HUES48 (cell line): ENCODE measurements around the gene HDAC4.

Experiments used
- H3K27ac ChIP-seq: one replicate; pipeline ENCODE4 v1.7.0; 2013; ENCODE audit warnings: low read depth, low read length, inconsistent platforms
- H3K27me3 ChIP-seq: 2 replicates; pipeline ENCODE4 v1.6.1; 2013; ENCODE audit warnings: mild to moderate bottlenecking, low read length; ENCODE audit not compliant: control insufficient read depth, insufficient read depth
- H3K36me3 ChIP-seq: 2 replicates; pipeline ENCODE4 v1.6.1; 2013; ENCODE audit warnings: low read length; ENCODE audit not compliant: control insufficient read depth, insufficient read depth
- H3K4me1 ChIP-seq: 2 replicates; pipeline ENCODE4 v1.6.1; 2013; ENCODE audit warnings: mild to moderate bottlenecking, low read length; ENCODE audit not compliant: control insufficient read depth, insufficient read depth
- H3K4me3 ChIP-seq: 2 replicates; pipeline ENCODE4 v1.5.1; 2013; ENCODE audit warnings: mild to moderate bottlenecking, low read depth, low read length
- H3K9ac ChIP-seq: 2 replicates; pipeline ENCODE4 v1.6.1; 2013; ENCODE audit warnings: mild to moderate bottlenecking, low read depth, low read length, moderate library complexity
- H3K9me3 ChIP-seq: 2 replicates; pipeline ENCODE4 v1.6.1; 2013; ENCODE audit warnings: low read length; ENCODE audit not compliant: control insufficient read depth, insufficient read depth

The HDAC4 gene

DNA sequence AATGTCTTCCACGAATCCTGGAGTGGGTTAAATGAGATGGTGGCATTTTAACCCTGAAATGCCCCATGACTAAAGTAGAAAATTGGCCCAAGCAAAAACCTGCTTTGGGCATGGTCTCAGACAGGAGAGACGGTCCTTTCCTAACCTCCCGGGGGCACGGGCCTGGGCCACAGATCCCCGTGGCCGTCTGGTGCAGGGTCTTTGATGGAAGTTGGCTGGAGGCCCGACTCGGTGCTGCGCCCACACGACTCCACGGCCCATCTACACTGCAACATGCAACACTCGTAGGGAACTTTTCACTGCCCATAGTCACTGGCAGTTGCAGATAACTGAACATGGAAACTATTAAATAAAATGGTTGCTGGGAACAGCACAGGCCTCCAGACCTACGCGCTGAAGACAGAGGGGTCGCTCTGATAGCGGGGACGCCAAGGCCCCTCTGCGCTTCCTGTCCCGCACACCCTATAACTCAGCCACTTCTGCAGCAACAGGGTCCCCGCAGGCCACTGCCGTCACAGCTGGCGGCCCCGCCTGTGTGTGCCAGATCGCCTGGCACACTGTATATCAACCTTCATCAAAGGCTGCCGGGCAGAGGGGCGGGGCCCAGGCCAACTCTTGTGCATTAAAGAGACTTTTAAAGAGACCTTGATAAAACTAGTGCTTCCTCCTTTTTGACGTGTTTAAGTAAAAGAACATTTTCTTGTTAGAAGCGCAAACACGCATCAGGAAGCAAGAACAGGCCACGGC is 338.8 kb downstream of the HDAC4 start:
- H3K27ac ChIP-seq, result no peak overlapping the region
- H3K36me3 ChIP-seq, result peaks cover 16% of the 10 kb centered on the region
- H3K9ac ChIP-seq, result no peak overlapping the region
- H3K4me3 ChIP-seq, result no peak overlapping the region
- H3K4me1 ChIP-seq, result no peaks in the 10 kb centered on the region
- H3K9me3 ChIP-seq, result no peaks in the 10 kb centered on the region
- H3K27me3 ChIP-seq, result no peaks in the 10 kb centered on the region

DNA sequence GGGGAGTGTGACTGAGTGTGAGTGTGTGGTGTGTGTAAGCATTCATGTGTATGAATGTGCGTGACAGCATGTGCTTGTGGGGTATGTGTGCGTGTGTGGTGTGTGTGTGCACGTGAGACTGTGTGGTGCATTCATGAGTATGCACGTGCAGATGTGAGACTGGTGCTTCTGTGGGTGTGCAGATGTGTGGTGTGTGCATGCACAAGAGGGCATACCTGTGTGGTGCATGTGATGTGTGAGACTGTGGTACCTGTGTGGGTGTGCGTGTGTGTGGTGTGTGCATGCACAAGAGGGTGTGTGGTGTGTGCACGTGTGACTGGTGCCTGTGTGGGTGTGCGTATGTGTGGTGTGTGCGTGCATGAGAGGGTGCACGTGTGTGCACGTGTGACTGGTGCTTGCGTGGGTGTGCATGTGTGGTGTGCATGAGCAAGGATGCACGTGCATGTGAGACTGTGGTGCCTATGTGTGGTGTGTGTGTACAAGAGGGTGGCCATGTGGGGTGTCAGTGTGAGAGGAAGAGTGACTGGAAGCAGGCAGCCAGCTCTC is 339.6 kb downstream of the HDAC4 start:
- Histone ChIP-seq H3K36me3 (peaks cover 14% of the 10 kb centered on the region; the same call in 1 of the 2 replicates), H3K27ac (no peak overlapping the region), H3K9me3 (no peaks in the 10 kb centered on the region), H3K9ac (no peak overlapping the region), H3K4me1 (no peaks in the 10 kb centered on the region), H3K4me3 (no peak overlapping the region), H3K27me3 (no peaks in the 10 kb centered on the region)

DNA sequence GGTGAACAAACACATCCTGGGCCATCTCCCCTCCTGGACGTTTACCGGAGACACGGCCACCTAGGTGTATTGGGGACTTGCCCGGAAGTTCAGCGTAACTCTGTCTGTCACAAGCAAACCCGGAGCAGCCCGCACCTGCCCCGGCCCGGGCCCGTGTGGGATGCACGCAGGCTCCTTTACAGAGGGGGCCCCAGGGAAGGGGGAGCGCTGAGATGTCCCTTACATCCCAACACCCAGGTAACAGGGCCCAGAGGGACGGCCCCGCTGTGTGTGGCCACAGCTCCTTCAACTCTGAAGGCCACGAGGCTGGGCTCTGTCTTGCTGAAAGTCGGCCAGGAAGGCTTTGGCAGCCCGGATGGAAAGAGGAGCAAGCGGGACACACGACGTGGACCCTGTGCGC is 340.1 kb downstream of the HDAC4 start:
- Histone ChIP-seq H3K9ac (no peak overlapping the region), H3K27me3 (no peaks in the 10 kb centered on the region), H3K9me3 (no peaks in the 10 kb centered on the region), H3K4me1 (no peaks in the 10 kb centered on the region), H3K36me3 (peaks cover 9% of the 10 kb centered on the region; the same call in 1 of the 2 replicates), H3K27ac (no peak overlapping the region), H3K4me3 (no peak overlapping the region)

DNA sequence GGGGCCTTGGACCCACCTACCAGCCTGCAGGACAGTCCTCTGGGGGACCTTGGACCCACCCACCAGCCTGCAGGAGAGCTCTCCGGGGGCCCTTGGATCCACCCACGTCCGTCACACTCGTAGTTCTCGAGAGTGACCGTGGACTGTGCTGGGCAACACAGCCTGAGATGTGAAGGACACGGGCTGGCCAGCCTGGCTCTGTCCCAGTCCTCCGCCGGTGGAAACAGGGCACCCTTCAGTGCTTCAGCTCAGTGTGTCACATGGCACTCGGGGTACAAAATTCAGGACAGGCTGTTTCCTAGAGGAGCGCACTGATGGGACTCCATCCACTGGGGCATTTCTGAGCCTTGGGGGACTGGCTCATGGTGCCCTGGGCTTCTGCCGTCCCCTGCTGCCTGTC is 341.0 kb downstream of the HDAC4 start:
- Histone ChIP-seq H3K9me3 (no peaks in the 10 kb centered on the region), H3K4me1 (no peaks in the 10 kb centered on the region), H3K4me3 (no peak overlapping the region), H3K27me3 (no peaks in the 10 kb centered on the region), H3K9ac (no peak overlapping the region), H3K27ac (no peak overlapping the region), H3K36me3 (peaks cover 7% of the 10 kb centered on the region)

DNA sequence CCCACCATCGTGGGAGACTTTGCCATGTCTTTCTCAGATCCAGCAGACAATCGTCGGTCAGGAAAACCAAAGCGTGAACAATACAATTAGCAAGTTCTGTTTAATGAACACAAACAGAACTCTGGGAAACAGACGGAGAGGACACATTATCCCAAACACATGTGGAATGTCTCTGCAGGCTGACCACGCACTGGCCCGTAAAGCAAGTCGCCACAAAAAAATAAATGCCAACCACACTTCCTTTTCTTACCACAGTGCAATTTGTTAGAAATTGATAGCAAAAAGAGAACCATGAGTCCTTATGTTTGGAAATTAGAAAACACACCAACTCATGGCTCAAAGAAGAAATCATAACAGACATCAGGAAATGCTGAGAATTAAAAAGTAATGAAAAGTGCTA is 342.1 kb downstream of the HDAC4 start:
- H3K27ac ChIP-seq, result no peak overlapping the region
- H3K4me1 ChIP-seq, result no peaks in the 10 kb centered on the region
- H3K9ac ChIP-seq, result no peak overlapping the region
- no peaks in the 10 kb centered on the region for H3K27me3 ChIP-seq
- H3K9me3 ChIP-seq, result no peaks in the 10 kb centered on the region
- no peak overlapping the region for H3K4me3 ChIP-seq
- peaks cover 15% of the 10 kb centered on the region for H3K36me3 ChIP-seq

DNA sequence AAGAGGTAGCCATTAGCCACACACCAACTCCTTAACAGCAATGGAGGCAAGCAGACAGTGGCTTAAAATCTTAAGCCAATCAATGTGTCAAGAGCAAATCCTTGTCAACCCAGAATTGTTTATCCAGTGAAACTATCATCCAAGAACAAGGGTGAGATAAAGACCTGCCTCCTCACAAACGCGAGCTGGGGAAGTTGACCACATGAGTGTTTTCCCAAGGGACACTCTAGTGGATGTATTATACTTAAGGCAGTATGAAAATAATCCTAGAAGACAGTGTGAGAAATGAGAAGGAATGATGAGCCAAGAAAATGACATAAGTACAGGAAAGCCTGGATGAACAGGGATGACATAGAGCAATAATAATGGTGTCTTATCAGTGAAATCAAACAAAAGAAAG is 343.3 kb downstream of the HDAC4 start:
- Histone ChIP-seq H3K4me1 (no peaks in the 10 kb centered on the region), H3K4me3 (no peak overlapping the region), H3K36me3 (peaks cover 23% of the 10 kb centered on the region), H3K9me3 (no peaks in the 10 kb centered on the region), H3K27ac (no peak overlapping the region), H3K9ac (no peak overlapping the region), H3K27me3 (no peaks in the 10 kb centered on the region)

DNA sequence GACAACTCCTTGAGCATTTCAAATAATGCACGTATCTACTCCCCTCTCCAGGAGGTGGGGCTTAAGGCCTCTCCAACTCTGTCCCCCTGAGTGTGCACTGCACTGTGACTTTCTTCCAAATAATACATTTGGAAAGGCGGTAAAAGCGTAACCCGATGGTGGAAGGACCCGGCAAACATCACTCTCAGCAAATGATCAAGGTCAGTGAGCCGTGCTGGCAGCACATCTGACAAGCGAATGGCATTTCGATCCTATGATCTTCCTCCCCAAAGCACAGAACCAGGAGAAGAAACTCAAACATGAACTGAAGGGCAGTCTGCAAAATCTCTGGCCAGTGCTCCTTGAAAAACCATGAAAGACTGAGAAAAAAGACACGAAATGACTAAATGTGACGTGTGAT is 344.2 kb downstream of the HDAC4 start:
- H3K36me3 ChIP-seq, result peaks cover 29% of the 10 kb centered on the region
- no peaks in the 10 kb centered on the region for H3K4me1 ChIP-seq
- no peak overlapping the region for H3K9ac ChIP-seq
- no peak overlapping the region for H3K27ac ChIP-seq
- no peaks in the 10 kb centered on the region for H3K27me3 ChIP-seq
- no peaks in the 10 kb centered on the region for H3K9me3 ChIP-seq
- H3K4me3 ChIP-seq, result no peak overlapping the region

DNA sequence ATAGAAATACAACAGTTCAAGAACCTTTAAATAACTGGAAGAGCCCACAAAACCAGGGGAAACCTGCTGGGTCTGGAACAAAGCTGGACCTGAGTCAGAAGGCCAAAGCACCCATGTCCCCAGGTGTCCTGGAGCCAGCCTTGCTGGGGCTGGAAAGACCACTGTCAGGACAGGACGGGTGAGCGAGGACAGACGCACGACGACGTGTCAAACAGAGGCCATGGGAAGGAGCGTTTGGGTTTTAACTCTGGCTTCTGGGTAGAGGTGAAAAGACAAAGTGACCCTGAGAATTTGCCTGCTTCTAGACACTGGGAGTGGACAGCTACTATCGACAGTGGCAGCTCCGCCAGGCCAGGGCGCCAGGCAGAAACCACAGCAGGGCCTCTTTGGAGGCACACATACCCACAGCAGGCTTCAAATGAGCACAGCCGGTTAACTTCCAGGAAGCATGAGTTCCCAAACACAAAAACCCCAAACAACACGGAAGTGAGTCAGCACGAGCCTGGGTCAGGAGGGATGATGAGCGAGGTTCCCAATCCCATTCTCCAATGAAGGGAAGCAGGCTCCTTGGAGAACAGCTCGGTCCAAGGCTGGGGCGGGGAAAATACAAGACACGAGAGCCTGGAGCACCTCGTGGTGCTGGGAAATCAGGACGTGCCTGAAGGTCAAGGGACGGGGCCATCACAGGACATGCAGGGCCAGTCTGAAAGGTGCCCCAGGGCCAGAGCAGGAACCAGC is 344.9 kb downstream of the HDAC4 start:
- Histone ChIP-seq H3K4me1 (no peaks in the 10 kb centered on the region), H3K27me3 (no peaks in the 10 kb centered on the region), H3K9ac (no peak overlapping the region), H3K36me3 (peaks cover 25% of the 10 kb centered on the region), H3K4me3 (no peak overlapping the region), H3K27ac (no peak overlapping the region), H3K9me3 (no peaks in the 10 kb centered on the region)

DNA sequence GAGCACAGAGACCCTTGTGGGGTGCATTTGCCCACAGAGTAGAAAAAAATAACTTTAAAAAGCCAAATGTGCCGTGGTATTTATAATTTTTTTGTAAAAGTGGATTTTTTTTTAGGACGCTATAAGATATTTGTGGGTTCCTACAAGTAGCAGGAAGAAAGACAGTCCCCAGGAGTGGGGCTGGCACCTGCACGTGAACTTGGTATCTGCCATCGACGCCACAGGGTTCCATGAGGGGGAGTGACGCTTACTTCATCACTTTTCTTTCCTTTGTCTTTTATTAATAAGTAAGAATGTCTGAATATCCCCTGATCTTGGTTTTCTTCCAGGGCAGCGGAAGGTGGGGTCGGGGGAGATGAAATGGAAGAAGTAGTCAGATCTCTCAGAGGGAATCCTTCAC is 345.9 kb downstream of the HDAC4 start:
- Histone ChIP-seq H3K36me3 (peaks cover 25% of the 10 kb centered on the region), H3K27ac (no peak overlapping the region)

DNA sequence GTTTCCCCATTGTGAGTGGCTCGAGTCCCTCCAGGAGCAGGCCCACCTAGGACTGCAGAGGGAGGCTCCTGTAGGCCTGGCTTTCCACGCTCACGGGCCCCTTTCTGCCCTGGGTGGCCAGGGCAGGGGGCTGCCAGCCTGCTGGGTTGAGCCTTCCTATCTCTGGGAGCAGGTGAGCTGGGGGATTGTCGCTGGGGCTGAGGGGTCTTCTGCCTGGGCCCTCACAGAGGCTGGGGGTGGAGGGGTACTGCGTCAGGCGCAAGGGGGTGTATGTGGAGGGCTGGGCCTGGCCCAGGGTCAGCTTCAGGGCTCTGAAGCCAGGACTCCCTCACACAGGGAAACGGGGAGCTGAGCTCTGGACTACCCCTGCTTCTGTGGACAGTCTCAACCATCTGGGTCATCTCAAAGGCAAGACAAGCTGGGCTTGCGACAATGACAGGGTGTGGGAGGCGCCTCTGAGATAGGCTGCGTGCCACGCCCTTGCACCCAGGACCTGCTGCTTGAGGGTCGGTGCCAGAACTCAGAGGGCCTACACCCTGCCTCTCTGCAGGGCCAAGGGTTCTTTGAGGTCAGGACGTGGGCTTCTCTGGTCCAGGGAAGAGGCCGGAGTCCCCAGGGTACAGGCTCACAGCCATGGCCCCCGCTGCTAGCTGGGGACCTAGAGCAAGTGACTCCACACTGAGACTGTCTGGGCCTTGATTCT is 346.9 kb downstream of the HDAC4 start:
- no peaks in the 10 kb centered on the region for H3K4me1 ChIP-seq
- no peaks in the 10 kb centered on the region for H3K27me3 ChIP-seq
- no peak overlapping the region for H3K9ac ChIP-seq
- no peaks in the 10 kb centered on the region for H3K9me3 ChIP-seq
- H3K27ac ChIP-seq, result no peak overlapping the region
- H3K36me3 ChIP-seq, result peaks cover 25% of the 10 kb centered on the region
- no peak overlapping the region for H3K4me3 ChIP-seq

More for the DNA sequence above, 345.9 kb downstream of the HDAC4 start:
- Histone ChIP-seq H3K9me3 (no peaks in the 10 kb centered on the region), H3K4me1 (no peaks in the 10 kb centered on the region), H3K27me3 (no peaks in the 10 kb centered on the region), H3K9ac (no peak overlapping the region), H3K4me3 (no peak overlapping the region)
